ENCODE measurements around the gene CDK12. TPM values are rescaled to one million over a fixed set of nuclear protein-coding genes. Genes with fewer than 3 reads are reported as not detected.

The CDK12 gene
- total and polyA plus RNA-seq, 9 of the 15 experiments (the other 6 are each of a cell fraction or from before 2014, with no cell fraction given) = 3.4 to 65.6 (median 36.8) TPM

- in situ Hi-C loops (cut with MboI) = no loop called here
- peak overlapping the region; percentile 88 for H3K4me3 ChIP-seq
- peak overlapping the region; percentile 95 to 100 for H3K9ac ChIP-seq (ENCODE audit: insufficient read depth in 1 of 2, low read depth in 2 of 2, low read length in 2 of 2)
- BruUV-seq (replicated peaks) = no TSS peak
- H3K27me3 ChIP-seq (ENCODE audit: control insufficient read depth in 2 of 2, insufficient read depth in 2 of 2, low read length in 2 of 2) = no peaks in the 10 kb centered on the region
- POLR2A ChIA-PET = interaction anchor here (0.6 to 7.0 kb wide), 16 partner anchors 7 to 128 kb away, joined by 3 to 72 read pairs (median 4); partner anchors contain the start of gene MED1
- CTCF ChIA-PET (ENCODE audit: low intra/inter-chr PET ratio) = no interaction called here
- H3K27ac ChIP-seq (ENCODE audit: extremely low read depth, low read depth, low read length) = peak overlapping the region; percentile 67
- intact Hi-C loops (cut with micrococcal nuclease) = no loop called here
- H3K9me1 ChIP-seq (ENCODE audit: control insufficient read depth, insufficient read depth, low read length) = no peaks in the 10 kb centered on the region
- H3K9me3 ChIP-seq (replicated peaks; ENCODE audit: control insufficient read depth, insufficient read depth, low read depth, low read length) = no peaks in the 10 kb centered on the region
- 2% methylated on average over 28 of the region's 28 CpGs for WGBS (ENCODE audit: insufficient coverage, low coverage, missing lambda C conversion rate)
- peak; percentile 37 for ATAC-seq
- H3K4me1 ChIP-seq (replicated peaks in 1 of 2; ENCODE audit: control insufficient read depth in 2 of 2, insufficient read depth in 2 of 2, low read length in 2 of 2) = peaks cover 0 to 5% of the 10 kb centered on the region in 2 experiments; a peak in 1 of 5 replicates
- H2AFZ ChIP-seq (ENCODE audit: low read depth, low read length) = no peak overlapping the region
- peaks cover 22% of the 10 kb centered on the region for H4K20me1 ChIP-seq (replicated peaks; ENCODE audit: control insufficient read depth, insufficient read depth, low read length)
- H3K79me2 ChIP-seq (ENCODE audit: control insufficient read depth, insufficient read depth, low read length) = peaks cover 66% of the 10 kb centered on the region
- peak overlapping the region; percentile 95 for H3K4me2 ChIP-seq (ENCODE audit: insufficient read depth, low read length)
- H3K36me3 ChIP-seq (ENCODE audit: control insufficient read depth, insufficient read depth, low read length) = peaks cover 22% of the 10 kb centered on the region; the same call in 2 of the 3 replicates
- peak; percentile 46 for FAIRE-seq
- DNase-seq (ENCODE audit: extremely low read depth in 1 of 4, low spot score in 3 of 4) = peak in 2 of 4 experiments; percentile 25 to 35
- TF ChIP-seq ETV6 (IDR thresholded peaks at IDR 0.05; ENCODE audit: borderline replicate concordance in 1 of 2, low read depth in 2 of 2, low read length in 1 of 2) = 0 out of 4 replicates have a peak, but pooled peaks of 1 of the 2 experiments have one; percentile 28
- TF ChIP-seq ETV6 (CRISPR knock-in tag; IDR thresholded peaks at IDR 0.05; ENCODE audit: borderline replicate concordance) = no peak
- TF ChIP-seq GTF3C2 (IDR thresholded peaks at IDR 0.05; ENCODE audit: borderline replicate concordance, extremely low read depth, insufficient read length) = no peak
- TF ChIP-seq SPI1 (IDR thresholded peaks at IDR 0.05; ENCODE audit: borderline replicate concordance, low read depth, low read length) = 0 out of 2 replicates have a peak, but pooled peaks have one; percentile 2
- no peak for TF ChIP-seq MEF2D (tag; conservative IDR thresholded peaks at IDR 0.05; ENCODE audit: low read depth)
- TF ChIP-seq SRF (CRISPR knock-in tag; IDR thresholded peaks at IDR 0.05) = 0 out of 4 replicates have a peak, but pooled peaks of 1 of the 2 experiments have one; percentile 12
- no peak for TF ChIP-seq ZNF12 (CRISPR knock-in tag; IDR thresholded peaks at IDR 0.05)
- TF ChIP-seq MAZ (CRISPR knock-in tag; conservative IDR thresholded peaks at IDR 0.05 in 1 of 2, IDR thresholded peaks at IDR 0.05 in 1 of 2) = no peak
- TF ChIP-seq CLOCK (CRISPR knock-in tag; IDR thresholded peaks at IDR 0.05; ENCODE audit: borderline replicate concordance) = no peak
- TF ChIP-seq HDAC8 (tag; IDR thresholded peaks at IDR 0.05) = no peak
- no peak for TF ChIP-seq ZNF384 (IDR thresholded peaks at IDR 0.05; ENCODE audit: low read depth, low read length)
- TF ChIP-seq ZZZ3 (IDR thresholded peaks at IDR 0.05) = no peak
These were observed 1.5 kb downstream of the CDK12 start for GRCh38 chr17:39462631-39463375.

All from K562 (cell line).